ENCODE data around the gene BCAS3. TPM values are rescaled to one million over a fixed set of nuclear protein-coding genes. Genes with fewer than 3 reads are reported as not detected.
"Not testable (repeated sequence)": the region's sequence is repeated elsewhere in the genome, so short reads cannot be mapped to it uniquely, and the experiment has no call there.

Gene BCAS3
- polyA plus RNA-seq, 3 donors: 10.3 to 19.1 (median 14.7) TPM

GRCh38 chr17:60671482-60671881 is 6.2 kb upstream of the BCAS3 start:
- Histone ChIP-seq H3K9me3 (replicated peaks in 1 of 2; ENCODE audit: control insufficient read depth in 1 of 2, insufficient read depth in 1 of 2, low read length in 2 of 2) (peaks cover 4% of the 10 kb centered on the region in 2 donors), H3K4me1 (ENCODE audit: control insufficient read depth in 1 of 2, insufficient read depth in 2 of 2, low read length in 2 of 2) (no peaks in the 10 kb centered on the region), H3K79me2 (ENCODE audit: insufficient read depth, low read length) (no peaks in the 10 kb centered on the region), H3K27me3 (ENCODE audit: control insufficient read depth in 2 of 2, insufficient read depth in 2 of 2, low read length in 2 of 2) (no peaks in the 10 kb centered on the region), H2AFZ (ENCODE audit: insufficient read depth, low read depth, low read length, poor library complexity, severe bottlenecking) (no peak overlapping the region), H4K20me1 (ENCODE audit: insufficient read depth, low read length) (no peaks in the 10 kb centered on the region), H3K36me3 (replicated peaks in 1 of 2; ENCODE audit: control insufficient read depth in 1 of 2, insufficient read depth in 2 of 2, low read length in 2 of 2) (peaks cover 0 to 4% of the 10 kb centered on the region in 2 donors), H3K4me3 (replicated peaks in 1 of 3; ENCODE audit: low read depth in 2 of 3, low read length in 3 of 3) (no peak overlapping the region), H3K27ac (ENCODE audit: low read depth in 1 of 2, low read length in 2 of 2) (no peak overlapping the region), H3K9ac (ENCODE audit: insufficient read depth, low read length, poor library complexity, severe bottlenecking) (no peak overlapping the region), H3K4me2 (replicated peaks; ENCODE audit: extremely low read depth, low read length, poor library complexity, severe bottlenecking) (no peak overlapping the region)
- peaks cover 0 to 9% (median 7%) of the 10 kb centered on the region in 7 donors for H3K9me3 Mint-ChIP-seq
- peaks cover 2% of the 10 kb centered on the region for H3K4me1 Mint-ChIP-seq
- peaks cover 0 to 4% of the 10 kb centered on the region in 2 donors for H3K36me3 Mint-ChIP-seq
- peaks cover 0 to 5% (median 0%) of the 10 kb centered on the region in 3 donors for H3K27me3 Mint-ChIP-seq (ENCODE audit: low read depth in 3 of 3)
- intact Hi-C loops (cut with micrococcal nuclease): loop anchor here in 1 of 2 donors (10.0 kb wide), 1 partner anchor 1253 kb away; the partner anchor contains the start of gene INTS2
- H3K27ac Mint-ChIP-seq: no peak overlapping the region
- TF ChIP-seq, protein P1, sequence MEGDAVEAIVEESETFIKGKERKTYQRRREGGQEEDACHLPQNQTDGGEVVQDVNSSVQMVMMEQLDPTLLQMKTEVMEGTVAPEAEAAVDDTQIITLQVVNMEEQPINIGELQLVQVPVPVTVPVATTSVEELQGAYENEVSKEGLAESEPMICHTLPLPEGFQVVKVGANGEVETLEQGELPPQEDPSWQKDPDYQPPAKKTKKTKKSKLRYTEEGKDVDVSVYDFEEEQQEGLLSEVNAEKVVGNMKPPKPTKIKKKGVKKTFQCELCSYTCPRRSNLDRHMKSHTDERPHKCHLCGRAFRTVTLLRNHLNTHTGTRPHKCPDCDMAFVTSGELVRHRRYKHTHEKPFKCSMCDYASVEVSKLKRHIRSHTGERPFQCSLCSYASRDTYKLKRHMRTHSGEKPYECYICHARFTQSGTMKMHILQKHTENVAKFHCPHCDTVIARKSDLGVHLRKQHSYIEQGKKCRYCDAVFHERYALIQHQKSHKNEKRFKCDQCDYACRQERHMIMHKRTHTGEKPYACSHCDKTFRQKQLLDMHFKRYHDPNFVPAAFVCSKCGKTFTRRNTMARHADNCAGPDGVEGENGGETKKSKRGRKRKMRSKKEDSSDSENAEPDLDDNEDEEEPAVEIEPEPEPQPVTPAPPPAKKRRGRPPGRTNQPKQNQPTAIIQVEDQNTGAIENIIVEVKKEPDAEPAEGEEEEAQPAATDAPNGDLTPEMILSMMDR (IDR thresholded peaks at IDR 0.05): no peak
- 100% methylated on average over 1 of the region's 2 CpGs for WGBS (ENCODE audit: insufficient coverage)
- DNase-seq: no peak
- H3K4me3 Mint-ChIP-seq: no peak overlapping the region

DNA sequence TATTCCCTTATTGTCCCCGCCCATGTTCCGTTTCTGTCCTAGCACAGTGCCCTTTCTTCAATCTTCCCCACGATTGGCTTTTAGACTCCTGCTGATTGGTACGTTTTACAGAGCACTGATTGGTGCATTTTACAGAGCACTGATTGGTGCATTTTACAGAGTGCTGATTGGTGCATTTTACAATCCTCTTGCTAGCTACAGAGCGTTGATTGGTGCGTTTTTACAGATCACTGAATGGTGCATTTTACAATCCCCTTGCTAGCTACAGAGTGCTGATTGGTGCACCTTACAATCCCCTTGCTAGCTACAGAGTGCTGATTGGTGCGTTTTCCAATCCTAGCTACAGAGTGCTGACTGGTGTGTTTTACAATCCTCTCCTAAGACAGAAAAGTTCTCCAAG is 3.0 kb upstream of the BCAS3 start:
- H3K4me3 ChIP-seq (replicated peaks in 1 of 3; ENCODE audit: low read depth in 2 of 3, low read length in 3 of 3); DNase-seq; H3K27me3 ChIP-seq (ENCODE audit: control insufficient read depth in 2 of 2, insufficient read depth in 2 of 2, low read length in 2 of 2); H3K4me2 ChIP-seq (replicated peaks; ENCODE audit: extremely low read depth, low read length, poor library complexity, severe bottlenecking); H2AFZ ChIP-seq (ENCODE audit: insufficient read depth, low read depth, low read length, poor library complexity, severe bottlenecking); H4K20me1 ChIP-seq (ENCODE audit: insufficient read depth, low read length); H3K9me3 ChIP-seq (replicated peaks in 1 of 2; ENCODE audit: control insufficient read depth in 1 of 2, insufficient read depth in 1 of 2, low read length in 2 of 2); H3K27ac ChIP-seq (ENCODE audit: low read depth in 1 of 2, low read length in 2 of 2); H3K27ac Mint-ChIP-seq; H3K9me3 Mint-ChIP-seq; H3K36me3 Mint-ChIP-seq; H3K9ac ChIP-seq (ENCODE audit: insufficient read depth, low read length, poor library complexity, severe bottlenecking); H3K27me3 Mint-ChIP-seq (ENCODE audit: low read depth in 3 of 3); H3K4me3 Mint-ChIP-seq; H3K79me2 ChIP-seq (ENCODE audit: insufficient read depth, low read length); H3K36me3 ChIP-seq (replicated peaks in 1 of 2; ENCODE audit: control insufficient read depth in 1 of 2, insufficient read depth in 2 of 2, low read length in 2 of 2): not testable (repeated sequence)
- WGBS (ENCODE audit: insufficient coverage): 92% methylated on average over 7 of the region's 7 CpGs
- intact Hi-C loops (cut with micrococcal nuclease): loop anchor here in 1 of 2 donors (10.0 kb wide), 1 partner anchor 1250 kb away; the partner anchor contains the start of gene INTS2
- H3K4me1 ChIP-seq (ENCODE audit: control insufficient read depth in 1 of 2, insufficient read depth in 2 of 2, low read length in 2 of 2): peaks cover 10 to 16% of the 10 kb centered on the region in 2 donors
- H3K4me1 Mint-ChIP-seq: peaks cover 15% of the 10 kb centered on the region

All from CD14-positive monocyte (primary cell).